H9 (cell line): Measurements from ENCODE around the gene RAB3IP. TPM values are rescaled to one million over a fixed set of nuclear protein-coding genes. Genes with fewer than 3 reads are reported as not detected.

ENCODE experiments used
- DNase-seq: peaks from one replicate; pipeline ENCODE4 v3.0.0-alpha.2; 2017
- H2AFZ ChIP-seq: one replicate; pipeline ENCODE4 v1.6.1; 2013; ENCODE audit warnings: mild to moderate bottlenecking, low read length, control low read depth, moderate library complexity
- H2AK5ac ChIP-seq: 2 replicates; pipeline ENCODE4 v1.6.1; 2013; ENCODE audit warnings: low read length, control low read depth, mixed read lengths; ENCODE audit not compliant: insufficient read length
- H2BK120ac ChIP-seq: one replicate; pipeline ENCODE4 v1.6.1; 2013; ENCODE audit warnings: low read depth, mild to moderate bottlenecking, low read length, control low read depth, inconsistent platforms; ENCODE audit not compliant: poor library complexity, severe bottlenecking
- H2BK12ac ChIP-seq: 2 replicates; pipeline ENCODE4 v1.6.1; 2013; ENCODE audit warnings: low read length, control low read depth, mixed read lengths, low read depth; ENCODE audit not compliant: insufficient read length
- H2BK15ac ChIP-seq: 2 replicates; pipeline ENCODE4 v1.6.1; 2013; ENCODE audit warnings: low read depth, low read length, control low read depth
- H2BK20ac ChIP-seq: one replicate; pipeline ENCODE4 v1.6.1; 2013; ENCODE audit warnings: low read depth, mild to moderate bottlenecking, low read length, control low read depth, inconsistent platforms; ENCODE audit not compliant: poor library complexity, severe bottlenecking
- H2BK5ac ChIP-seq: 2 replicates; pipeline ENCODE4 v1.6.1; 2013; ENCODE audit warnings: low read length, control low read depth, mixed read lengths; ENCODE audit not compliant: insufficient read length
- H3K14ac ChIP-seq: 2 replicates; pipeline ENCODE4 v1.6.1; 2013; ENCODE audit warnings: low read length, control low read depth; ENCODE audit not compliant: insufficient read depth
- H3K18ac ChIP-seq: 2 replicates; pipeline ENCODE4 v1.6.1; 2013; ENCODE audit warnings: low read depth, mild to moderate bottlenecking, mixed read lengths, low read length, control low read depth; ENCODE audit not compliant: insufficient read length
- H3K23ac ChIP-seq: 2 replicates; pipeline ENCODE4 v1.6.1; 2013; ENCODE audit warnings: low read length, control low read depth, mixed read lengths, low read depth; ENCODE audit not compliant: insufficient read length
- H3K23me2 ChIP-seq: 2 replicates; pipeline ENCODE4 v1.6.1; 2013; ENCODE audit warnings: low read depth, mild to moderate bottlenecking, mixed read lengths, low read length, control low read depth; ENCODE audit not compliant: insufficient read length, poor library complexity, severe bottlenecking
- H3K27ac ChIP-seq: 2 replicates; pipeline ENCODE4 v1.5.1; 2013; ENCODE audit warnings: low read length, control low read depth, mixed read lengths, low read depth; ENCODE audit not compliant: insufficient read length
- H3K27me3 ChIP-seq: 2 replicates; pipeline ENCODE4 v1.6.1; 2013; ENCODE audit warnings: low read length, control low read depth, inconsistent platforms; ENCODE audit not compliant: insufficient read depth
- H3K4ac ChIP-seq: 2 replicates; pipeline ENCODE4 v1.6.1; 2013; ENCODE audit warnings: low read depth, mild to moderate bottlenecking, control low read depth, inconsistent platforms, low read length, moderate library complexity
- H3K4me1 ChIP-seq: 2 replicates; pipeline ENCODE4 v1.6.1; 2013; ENCODE audit warnings: low read length, control low read depth, inconsistent platforms; ENCODE audit not compliant: insufficient read depth
- H3K4me2 ChIP-seq: 2 replicates; pipeline ENCODE4 v1.6.1; 2013; ENCODE audit warnings: low read length, control low read depth, mixed read lengths; ENCODE audit not compliant: insufficient read length, insufficient read depth
- H3K56ac ChIP-seq: 2 replicates; pipeline ENCODE4 v1.6.1; 2013; ENCODE audit warnings: low read depth, mild to moderate bottlenecking, mixed read lengths, low read length, control low read depth; ENCODE audit not compliant: insufficient read length
- H3K79me1 ChIP-seq: 2 replicates; pipeline ENCODE4 v1.6.1; 2013; ENCODE audit warnings: low read depth, mild to moderate bottlenecking, moderate library complexity, low read length, control low read depth, inconsistent platforms; ENCODE audit not compliant: insufficient read depth, poor library complexity, severe bottlenecking
- H3K79me2 ChIP-seq: 2 replicates; pipeline ENCODE4 v1.6.1; 2013; ENCODE audit warnings: low read length, control low read depth, inconsistent platforms; ENCODE audit not compliant: insufficient read depth
- H3K9ac ChIP-seq: 2 replicates; pipeline ENCODE4 v1.6.1; 2013; ENCODE audit warnings: low read length, control low read depth, mixed read lengths; ENCODE audit not compliant: insufficient read length; ENCODE audit errors: extremely low read depth
- H3K9me3 ChIP-seq: one replicate; pipeline ENCODE4 v1.6.1; 2013; ENCODE audit warnings: low read depth, low read length, inconsistent platforms; ENCODE audit not compliant: control insufficient read depth
- H3T11ph ChIP-seq: one replicate; pipeline ENCODE4 v1.6.1; 2013; ENCODE audit warnings: mild to moderate bottlenecking, low read length, control low read depth, inconsistent platforms
- H4K20me1 ChIP-seq: one replicate; pipeline ENCODE4 v1.6.1; 2013; ENCODE audit not compliant: control insufficient read depth, insufficient read length, insufficient read depth
- H4K5ac ChIP-seq: 2 replicates; pipeline ENCODE4 v1.6.1; 2013; ENCODE audit warnings: low read depth, mild to moderate bottlenecking, mixed read lengths, low read length, control low read depth; ENCODE audit not compliant: insufficient read length
- H4K8ac ChIP-seq: replicated peaks from 2 replicates; pipeline ENCODE4 v1.6.1; 2013; ENCODE audit warnings: low read length, control low read depth, mixed read lengths, low read depth; ENCODE audit not compliant: insufficient read length
- H4K91ac ChIP-seq: 2 replicates; pipeline ENCODE4 v1.6.1; 2013; ENCODE audit warnings: low read depth, mild to moderate bottlenecking, moderate library complexity, mixed read lengths, low read length, control low read depth; ENCODE audit not compliant: insufficient read length
- H3K27ac Mint-ChIP-seq, 3 experiments: 2 replicates in 2 of 3; 3 replicates in 1 of 3; pipeline ENCODE4 v1.8.0; 2020 to 2021; ENCODE audit warnings: mixed read lengths in 3 of 3, mild to moderate bottlenecking in 1 of 3, moderate library complexity in 1 of 3
- H3K27me3 Mint-ChIP-seq: 2 replicates; pipeline ENCODE4 v1.8.0; 2021; ENCODE audit warnings: low read depth, mild to moderate bottlenecking, moderate library complexity, mixed read lengths
- H3K36me3 Mint-ChIP-seq, 3 experiments: 2 replicates in 2 of 3; 3 replicates in 1 of 3; pipeline ENCODE4 v1.8.0; 2020 to 2021; ENCODE audit warnings: low read depth in 3 of 3, mixed read lengths in 3 of 3; ENCODE audit not compliant: insufficient read depth in 1 of 3
- H3K4me1 Mint-ChIP-seq, 2 experiments: 2 replicates each; pipeline ENCODE4 v1.8.0; 2020; ENCODE audit warnings: mixed read lengths in 2 of 2
- H3K4me3 Mint-ChIP-seq, 2 experiments: 2 replicates in 1 of 2; 3 replicates in 1 of 2; pipeline ENCODE4 v1.8.0; 2020 to 2021; ENCODE audit warnings: mild to moderate bottlenecking in 2 of 2, mixed read lengths in 2 of 2, moderate library complexity in 1 of 2
- H3K9me3 Mint-ChIP-seq, 2 experiments: 2 replicates in 1 of 2; 3 replicates in 1 of 2; pipeline ENCODE4 v1.8.0; 2020; ENCODE audit warnings: mild to moderate bottlenecking in 2 of 2, mixed read lengths in 2 of 2, moderate library complexity in 1 of 2
- WGBS: extraction: QIAGEN DNeasy Blood & Tissue Kit; methylation state at CpG from one replicate; pipeline ENCODE4 v1.1.7; 2013; ENCODE audit warnings: missing lambda C conversion rate, low lambda C conversion rate, mixed read lengths; ENCODE audit not compliant: insufficient read length; ENCODE audit errors: extremely low coverage; 5-methylcytosine and 5-hydroxymethylcytosine counted together
- total RNA-seq: library from RNA; stranded (reverse); gene quantifications from 2 replicates; pipeline ENCODE4 v1.2.1, GENCODE V29; 2021
- TF ChIP-seq, protein P1 (sequence below): fragments of 200-600 bp; sonication (generic); conservative IDR thresholded peaks from 3 replicates; pipeline ENCODE4 v1.8.0; 2021; ENCODE audit warnings: antibody characterized with exemption, mild to moderate bottlenecking

Gene RAB3IP
- total RNA-seq, 1 experiment from 2014 or later, result 45.5 TPM

DNA sequence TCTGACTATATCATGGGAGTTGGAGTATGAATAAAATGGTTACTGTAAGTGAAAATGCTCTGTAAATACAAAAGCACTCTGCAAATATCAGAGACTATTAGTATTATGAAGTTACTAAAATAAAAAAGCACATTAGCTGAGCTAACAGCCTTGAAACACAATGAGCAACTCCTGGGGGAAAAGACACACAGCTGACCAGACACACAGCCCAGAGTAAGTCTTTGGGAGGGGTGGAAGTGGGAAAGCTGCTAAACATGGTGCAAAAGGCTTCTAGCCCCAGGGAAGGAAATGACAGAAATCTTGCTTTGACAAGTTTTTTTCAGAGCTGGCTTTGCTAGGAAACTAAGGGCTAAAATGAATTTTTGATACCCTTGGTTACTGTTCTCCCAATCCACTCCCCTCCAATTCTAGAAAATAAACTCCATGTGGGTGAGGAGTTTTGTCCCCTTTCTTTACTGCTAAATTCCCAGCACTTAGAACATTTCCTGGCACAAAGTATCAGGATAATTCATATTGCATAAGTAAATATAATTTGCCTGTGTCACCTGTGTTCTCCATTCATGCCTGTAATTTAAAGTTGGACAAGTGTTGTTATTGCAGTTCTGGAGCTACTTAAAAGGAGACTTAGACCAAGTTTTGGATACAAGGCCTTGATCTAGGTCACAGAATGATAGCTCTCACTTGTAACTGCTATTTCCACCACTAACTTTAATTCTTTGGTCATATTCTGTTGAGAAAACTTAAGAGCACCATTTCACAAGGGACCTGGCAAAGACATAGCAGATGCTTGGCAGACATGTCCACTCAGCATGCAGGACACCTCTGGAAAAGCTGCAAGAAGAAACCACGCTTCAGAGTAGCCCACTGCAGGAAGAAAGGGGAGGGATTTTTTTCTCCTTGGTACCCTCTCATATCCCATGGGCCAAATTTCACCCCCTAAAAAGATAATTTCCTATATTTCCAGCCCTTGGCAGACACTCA, 19.0 kb upstream of the RAB3IP start:
- no peak overlapping the region for H2AFZ ChIP-seq
- no peak overlapping the region for H2BK20ac ChIP-seq
- no peaks in the 10 kb centered on the region for H3K9me3 ChIP-seq
- no peak overlapping the region for H2AK5ac ChIP-seq
- no peak overlapping the region for H2BK120ac ChIP-seq
- TF ChIP-seq, protein P1, sequence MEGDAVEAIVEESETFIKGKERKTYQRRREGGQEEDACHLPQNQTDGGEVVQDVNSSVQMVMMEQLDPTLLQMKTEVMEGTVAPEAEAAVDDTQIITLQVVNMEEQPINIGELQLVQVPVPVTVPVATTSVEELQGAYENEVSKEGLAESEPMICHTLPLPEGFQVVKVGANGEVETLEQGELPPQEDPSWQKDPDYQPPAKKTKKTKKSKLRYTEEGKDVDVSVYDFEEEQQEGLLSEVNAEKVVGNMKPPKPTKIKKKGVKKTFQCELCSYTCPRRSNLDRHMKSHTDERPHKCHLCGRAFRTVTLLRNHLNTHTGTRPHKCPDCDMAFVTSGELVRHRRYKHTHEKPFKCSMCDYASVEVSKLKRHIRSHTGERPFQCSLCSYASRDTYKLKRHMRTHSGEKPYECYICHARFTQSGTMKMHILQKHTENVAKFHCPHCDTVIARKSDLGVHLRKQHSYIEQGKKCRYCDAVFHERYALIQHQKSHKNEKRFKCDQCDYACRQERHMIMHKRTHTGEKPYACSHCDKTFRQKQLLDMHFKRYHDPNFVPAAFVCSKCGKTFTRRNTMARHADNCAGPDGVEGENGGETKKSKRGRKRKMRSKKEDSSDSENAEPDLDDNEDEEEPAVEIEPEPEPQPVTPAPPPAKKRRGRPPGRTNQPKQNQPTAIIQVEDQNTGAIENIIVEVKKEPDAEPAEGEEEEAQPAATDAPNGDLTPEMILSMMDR, result no peak
- H2BK15ac ChIP-seq, result no peak overlapping the region
- H4K5ac ChIP-seq, result no peak overlapping the region
- no peak overlapping the region for H3K56ac ChIP-seq
- H4K20me1 ChIP-seq, result no peaks in the 10 kb centered on the region
- H2BK12ac ChIP-seq, result no peak overlapping the region
- H3K4ac ChIP-seq, result no peak overlapping the region
- no CpG with 5 or more reads among the region's 1 CpG for WGBS
- H3K14ac ChIP-seq, result no peak overlapping the region
- no peaks in the 10 kb centered on the region for H3K23me2 ChIP-seq
- no peak overlapping the region for H4K91ac ChIP-seq
- Mint-ChIP-seq H3K27me3 (no peaks in the 10 kb centered on the region), H3K27ac (no peak overlapping the region), H3K9me3 (no peaks in the 10 kb centered on the region), H3K4me1 (peaks cover 3 to 6% of the 10 kb centered on the region in 2 experiments), H3K4me3 (no peak overlapping the region), H3K36me3 (no peaks in the 10 kb centered on the region)
- H3K9ac ChIP-seq, result no peak overlapping the region
- H3K4me2 ChIP-seq, result no peak overlapping the region
- no peak overlapping the region for H3T11ph ChIP-seq
- no peaks in the 10 kb centered on the region for H3K79me1 ChIP-seq
- no peak overlapping the region for H3K27ac ChIP-seq
- no peak overlapping the region for H4K8ac ChIP-seq
- no peak overlapping the region for H3K18ac ChIP-seq
- H3K27me3 ChIP-seq, result no peaks in the 10 kb centered on the region
- H3K4me1 ChIP-seq, result no peaks in the 10 kb centered on the region; the same call in 1 of the 2 replicates
- H2BK5ac ChIP-seq, result no peak overlapping the region
- H3K79me2 ChIP-seq, result no peaks in the 10 kb centered on the region
- DNase-seq, result no peak
- no peak overlapping the region for H3K23ac ChIP-seq
